ENCODE data around the gene RAI2.
"Not testable (repeated sequence)": the region's sequence is repeated elsewhere in the genome, so short reads cannot be mapped to it uniquely, and the experiment has no call there.

RAI2 gene

DNA sequence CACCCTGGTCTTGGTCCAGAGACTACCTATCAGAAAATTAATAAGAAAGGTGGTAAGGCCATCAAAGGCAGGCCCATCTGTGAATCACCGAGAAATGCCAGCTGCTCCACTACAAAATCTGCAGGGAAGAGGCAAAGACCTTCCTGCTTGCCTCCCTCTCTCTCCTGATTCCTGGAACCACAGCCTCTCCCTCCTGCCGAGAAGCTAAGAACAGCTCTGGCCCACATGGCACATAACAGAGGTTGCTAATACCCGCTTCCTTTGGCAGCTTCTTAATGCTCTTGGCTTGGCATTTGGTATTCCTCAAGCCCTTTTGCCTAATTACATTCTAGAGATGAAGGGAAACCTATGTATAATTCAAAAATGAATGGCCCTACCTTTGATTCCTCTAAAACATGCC lies 32.9 kb downstream of the RAI2 start:
- no peak for DNase-seq

DNA sequence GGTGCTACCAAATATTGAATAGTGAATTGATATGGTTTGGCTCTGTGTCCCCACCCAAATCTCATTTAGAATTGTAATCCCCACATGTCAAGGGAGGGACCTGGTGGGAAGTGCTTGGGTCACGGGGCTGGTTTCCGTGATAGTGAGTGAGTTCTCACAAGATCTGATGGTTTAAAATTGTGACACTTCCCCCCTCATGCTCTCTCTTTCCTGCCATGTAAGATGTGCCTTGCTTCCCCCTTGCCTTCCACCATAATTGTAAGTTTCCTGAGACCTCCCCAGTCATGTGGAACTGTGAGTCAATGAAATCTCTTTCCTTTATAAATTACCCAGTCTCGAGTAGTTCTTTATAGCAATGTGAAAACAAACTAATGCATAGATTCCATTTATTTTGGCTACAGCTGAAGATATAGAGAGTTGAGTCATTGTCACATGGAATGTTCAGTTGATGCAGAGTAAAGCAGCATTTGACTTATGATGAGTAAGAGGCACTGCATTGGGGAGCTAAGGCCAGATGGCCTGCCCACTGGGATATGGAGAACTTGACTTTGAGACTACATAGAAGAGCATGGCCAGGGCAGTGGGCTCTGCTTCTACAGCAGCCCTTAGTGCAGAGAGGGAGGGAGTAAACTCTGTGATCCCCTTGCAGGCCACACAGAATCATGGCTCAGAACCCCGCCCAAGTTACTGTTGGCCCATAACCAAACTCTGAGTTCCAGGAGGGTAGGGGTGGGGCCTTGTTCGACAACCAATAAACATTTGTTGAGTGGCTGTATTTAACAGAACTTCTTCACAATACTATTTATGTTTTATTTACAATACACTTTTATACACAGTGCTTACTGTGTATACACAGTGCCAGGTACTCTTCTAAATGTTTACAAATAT lies 34.2 kb downstream of the RAI2 start:
- no peak for DNase-seq

DNA sequence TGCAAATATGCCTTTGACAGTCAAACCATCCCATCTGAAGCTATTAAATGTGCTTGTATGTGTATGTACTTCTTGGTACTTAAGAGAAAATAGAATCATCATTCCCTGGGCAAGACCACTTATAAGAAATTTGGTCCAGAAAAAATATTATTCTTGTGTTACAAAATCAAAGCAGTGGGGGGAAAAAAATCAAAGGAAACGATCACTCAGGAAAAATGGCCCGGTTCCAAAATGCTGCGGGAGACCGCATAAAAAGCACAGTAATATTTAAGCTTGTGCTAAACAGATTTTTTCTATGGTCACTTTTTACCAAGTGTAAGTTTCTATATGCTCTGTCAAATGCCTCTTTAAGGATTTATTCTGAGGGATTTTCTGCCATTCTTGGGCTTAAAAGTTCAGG lies 36.1 kb downstream of the RAI2 start:
- DNase-seq: no peak

DNA sequence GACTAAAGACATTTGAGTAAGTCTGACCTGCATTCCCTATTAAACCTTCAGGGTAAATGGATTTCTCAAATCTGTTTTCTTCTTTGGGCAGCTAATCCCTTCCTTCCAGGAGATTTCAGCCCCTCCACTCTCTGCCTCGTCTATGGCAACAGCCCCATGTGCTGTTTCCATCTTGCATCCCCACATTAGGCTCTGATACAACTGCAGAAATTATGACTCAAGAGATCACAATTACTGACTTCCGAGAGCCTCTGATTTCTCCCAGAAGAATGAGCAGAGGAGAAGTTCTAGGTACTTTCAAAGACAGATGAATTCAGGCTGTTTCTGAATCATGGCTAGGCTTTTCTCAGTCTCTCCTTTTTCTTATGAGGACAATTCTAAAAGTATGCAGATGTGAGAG lies 38.7 kb downstream of the RAI2 start:
- no peak for DNase-seq

DNA sequence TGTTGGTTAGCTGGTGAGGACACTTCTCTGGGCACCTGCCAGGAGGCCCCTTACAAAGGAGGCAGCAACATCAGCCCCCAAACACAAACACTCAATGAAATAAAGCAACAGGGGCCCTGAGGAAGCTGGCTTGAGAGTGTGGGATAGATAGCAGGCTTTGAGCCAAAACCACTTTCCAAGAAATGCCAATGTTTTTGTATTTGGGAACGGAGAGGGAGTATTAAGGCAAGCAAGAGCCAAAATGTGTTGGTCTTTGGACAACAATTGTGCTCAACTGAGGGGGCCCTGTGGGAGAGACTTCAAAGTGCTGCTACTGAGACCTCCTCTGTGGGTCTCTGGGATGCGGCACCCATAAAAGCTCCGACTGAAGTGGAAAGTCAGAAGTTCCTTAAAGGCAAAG lies 41.0 kb downstream of the RAI2 start:
- DNase-seq: no peak

DNA sequence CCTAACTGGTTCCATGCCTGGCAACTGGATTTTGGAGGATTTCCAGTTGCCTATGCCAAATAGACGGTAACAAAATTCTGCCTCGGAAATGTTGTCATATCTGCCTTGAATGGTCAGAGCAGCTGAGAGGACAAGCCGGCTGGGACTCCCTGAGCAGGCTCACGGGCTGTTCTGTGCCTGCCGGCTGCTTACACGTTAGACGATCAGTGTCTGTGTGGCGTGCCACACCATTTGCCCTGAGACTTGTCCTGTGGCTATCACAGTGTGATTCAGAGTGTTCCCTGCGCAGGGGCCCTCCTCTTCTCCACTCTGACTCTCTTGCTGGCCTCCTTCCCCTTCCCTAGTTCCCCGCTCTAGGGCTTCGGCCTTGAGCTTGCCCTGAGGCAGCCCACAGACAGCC lies 42.4 kb downstream of the RAI2 start:
- no peak for DNase-seq

DNA sequence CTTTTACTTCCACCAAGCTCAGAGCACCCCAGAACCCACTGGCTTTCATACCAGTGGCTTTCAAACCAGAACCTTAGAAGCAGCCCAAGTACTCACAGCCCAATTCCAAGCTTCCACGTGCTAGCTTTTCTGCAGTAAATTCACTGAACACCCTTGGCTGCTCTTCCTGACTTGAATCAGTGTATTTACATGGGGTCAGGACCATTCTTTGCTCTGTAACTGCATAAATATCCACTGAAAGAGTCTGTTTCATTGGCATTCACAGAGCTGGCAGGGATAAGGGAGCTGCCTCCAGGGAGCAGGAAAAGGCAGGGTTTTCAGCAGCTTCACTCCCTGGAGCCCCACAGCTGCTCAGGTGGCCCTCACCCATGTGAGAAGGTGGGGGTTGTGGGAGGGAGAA lies 43.8 kb downstream of the RAI2 start:
- no peak for DNase-seq

DNA sequence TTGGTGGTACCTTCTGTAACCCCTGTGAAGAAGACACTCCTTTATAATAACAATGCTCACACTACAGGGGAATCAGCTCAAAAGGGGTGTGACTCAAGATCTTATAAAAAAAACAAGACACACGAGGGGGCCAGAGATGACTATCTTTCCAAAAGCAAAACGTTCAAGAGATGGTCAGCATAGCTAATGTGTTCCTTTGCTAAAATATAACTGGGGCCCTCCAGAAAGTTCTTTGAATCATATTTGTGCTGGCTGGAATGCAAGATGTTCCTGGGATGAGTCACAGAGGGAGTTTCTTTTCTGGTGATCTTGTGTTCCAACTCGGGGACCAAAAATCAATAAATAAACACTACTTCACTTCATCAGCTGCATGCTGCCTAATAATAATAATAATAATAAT lies 46.5 kb downstream of the RAI2 start:
- no peak for DNase-seq

DNA sequence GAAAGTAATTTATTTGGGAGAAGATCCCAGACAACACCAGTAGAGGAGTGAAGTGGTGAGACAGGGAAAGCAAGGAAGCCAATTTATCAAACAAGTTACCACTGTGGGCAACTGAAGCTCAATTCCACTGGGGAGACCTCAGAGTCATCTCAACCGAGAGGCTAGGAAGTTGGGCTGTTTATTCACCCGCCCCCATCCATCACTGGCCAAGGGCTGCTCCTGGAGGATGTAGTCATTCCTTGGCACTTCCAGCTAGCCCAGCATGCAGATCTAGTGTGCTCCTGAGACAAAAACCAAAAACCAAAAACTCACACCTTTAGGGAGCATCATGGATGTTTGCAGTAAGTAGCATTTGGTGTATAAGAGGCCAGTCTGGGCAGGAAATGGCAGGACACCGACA lies 47.0 kb downstream of the RAI2 start:
- DNase-seq: no peak

DNA sequence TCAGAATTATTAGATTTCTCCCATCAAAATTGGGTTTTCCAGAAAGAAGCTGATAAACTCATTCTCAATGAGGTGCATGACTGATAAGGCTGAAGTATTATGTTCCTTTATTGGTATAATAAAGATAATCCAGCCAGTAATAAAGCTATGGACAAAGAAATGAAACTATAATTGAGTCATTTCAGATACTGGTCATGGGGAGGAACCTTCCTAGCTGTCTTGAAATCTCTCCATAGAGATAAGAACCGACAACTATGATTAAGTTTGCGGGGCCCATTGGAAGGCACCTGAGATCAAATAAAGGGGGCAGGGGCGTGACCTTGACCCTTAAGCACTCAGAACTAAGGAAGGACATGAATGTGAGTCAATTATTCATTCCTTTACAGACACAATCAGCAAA lies 47.8 kb downstream of the RAI2 start:
- no peak for DNase-seq

DNA sequence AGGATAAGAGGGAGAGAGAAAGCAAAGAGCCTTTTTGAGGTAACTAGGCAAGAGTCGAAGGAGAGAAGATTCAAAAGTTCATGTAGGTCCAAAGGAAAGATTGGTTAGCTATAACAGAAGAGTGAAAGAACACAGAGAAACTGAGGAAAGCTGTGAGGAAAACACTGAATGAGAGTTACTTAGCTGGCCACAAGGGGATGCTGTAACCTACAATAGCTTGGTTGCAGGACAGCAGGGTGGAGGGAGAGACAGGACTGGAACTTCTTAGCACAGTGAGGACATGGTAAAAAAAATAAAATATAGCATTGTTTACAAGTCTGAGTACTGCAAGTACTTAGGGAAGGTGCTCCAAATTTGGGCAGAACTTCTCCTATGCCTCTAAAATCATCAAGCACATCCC lies 48.3 kb downstream of the RAI2 start:
- DNase-seq: no peak

DNA sequence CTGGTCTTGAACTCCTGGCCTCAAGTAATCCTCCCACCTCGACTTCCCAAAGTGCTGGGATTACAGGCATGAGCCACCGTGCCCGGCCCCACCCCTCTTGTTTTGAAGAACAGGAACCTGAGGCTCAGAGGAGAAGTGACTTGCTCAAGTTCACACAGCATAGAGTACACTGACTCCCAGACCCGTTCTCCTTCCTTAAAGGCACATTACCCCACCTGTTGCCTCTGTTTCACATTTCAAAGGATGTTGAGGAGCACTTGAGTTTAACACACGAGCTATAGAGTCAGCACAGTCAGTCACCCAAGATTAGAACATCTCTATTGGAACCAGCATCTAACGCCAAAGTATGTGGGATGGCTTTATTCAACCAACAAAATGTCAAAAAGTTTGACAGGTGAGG lies 51.1 kb downstream of the RAI2 start:
- no peak for DNase-seq

DNA sequence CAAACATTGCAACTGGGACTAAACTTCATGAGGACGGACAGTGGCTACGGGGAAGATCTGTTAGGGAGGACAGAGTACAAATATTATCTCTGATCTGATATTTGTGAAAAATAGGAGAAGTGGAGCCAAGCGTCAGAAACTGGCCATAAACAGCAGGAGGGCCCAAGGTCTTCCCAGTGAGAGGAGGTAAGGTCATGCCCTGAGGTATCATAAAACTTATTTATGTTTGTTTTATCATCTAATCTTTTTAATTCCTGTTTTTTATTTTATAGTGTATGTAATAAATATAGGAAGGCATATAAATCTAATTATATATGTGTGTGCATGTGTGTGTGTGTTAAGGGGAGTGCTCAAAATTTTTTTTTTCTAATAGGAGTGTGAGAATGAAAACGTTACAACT lies 51.8 kb downstream of the RAI2 start:
- DNase-seq: no peak

DNA sequence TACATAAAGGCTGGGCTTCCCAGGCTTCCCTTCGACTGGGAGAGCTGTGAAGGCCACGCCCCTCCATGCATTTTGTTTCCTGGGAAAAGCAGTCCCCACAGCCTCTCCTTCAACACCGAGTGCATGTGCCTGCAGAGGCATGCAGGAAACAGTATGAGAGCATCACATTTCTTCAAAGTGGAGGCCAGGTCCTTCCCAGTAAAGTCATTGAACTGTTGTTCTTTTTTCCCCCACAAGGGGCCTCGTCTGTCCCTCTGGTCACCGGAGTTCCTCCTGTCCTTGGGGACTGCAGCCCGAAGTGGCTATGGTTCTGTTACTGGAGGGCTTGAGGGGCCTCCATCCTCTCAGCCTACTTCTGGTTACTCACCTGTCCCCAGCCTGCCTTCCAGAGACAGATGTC lies 56.0 kb downstream of the RAI2 start:
- DNase-seq: no peak

DNA sequence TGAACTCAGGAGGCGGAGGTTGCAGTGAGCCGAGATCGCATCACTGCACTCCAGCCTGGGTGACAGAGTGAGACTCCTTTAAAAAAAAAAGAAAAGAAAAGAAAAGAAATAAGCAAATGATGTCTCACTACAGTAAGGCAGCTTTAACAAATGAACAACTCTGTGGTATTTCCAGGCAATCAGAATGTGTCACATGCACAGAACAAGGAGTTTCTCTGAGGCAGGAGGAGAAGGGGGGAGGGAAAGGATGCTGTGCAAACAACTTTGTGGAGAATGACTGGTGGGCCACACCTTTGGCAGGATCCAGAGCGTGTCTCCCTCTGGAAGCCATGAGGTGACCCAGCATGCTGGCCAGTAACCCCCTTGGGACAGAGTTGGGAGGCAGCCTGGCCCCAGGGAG lies 57.6 kb downstream of the RAI2 start:
- no peak for DNase-seq

DNA sequence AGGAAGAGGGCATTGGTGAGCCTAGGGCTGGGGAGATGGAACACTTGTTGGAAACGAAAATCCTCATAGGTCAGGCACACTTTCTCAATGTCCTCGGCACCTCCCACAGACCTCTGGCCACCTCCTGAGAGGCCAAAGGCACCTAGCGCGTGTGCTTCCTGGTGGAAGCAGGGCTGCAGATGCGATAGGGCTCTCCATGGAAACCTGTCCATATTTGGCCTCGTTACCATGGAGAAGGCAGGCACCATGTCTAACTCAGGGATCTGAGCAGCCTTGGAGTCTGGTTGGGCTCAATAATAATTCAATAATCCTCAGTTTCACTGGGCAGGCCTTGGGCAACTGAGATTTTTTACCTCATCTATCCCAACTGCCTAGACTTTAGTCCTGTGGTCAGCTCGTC lies 58.3 kb downstream of the RAI2 start:
- DNase-seq: no peak

DNA sequence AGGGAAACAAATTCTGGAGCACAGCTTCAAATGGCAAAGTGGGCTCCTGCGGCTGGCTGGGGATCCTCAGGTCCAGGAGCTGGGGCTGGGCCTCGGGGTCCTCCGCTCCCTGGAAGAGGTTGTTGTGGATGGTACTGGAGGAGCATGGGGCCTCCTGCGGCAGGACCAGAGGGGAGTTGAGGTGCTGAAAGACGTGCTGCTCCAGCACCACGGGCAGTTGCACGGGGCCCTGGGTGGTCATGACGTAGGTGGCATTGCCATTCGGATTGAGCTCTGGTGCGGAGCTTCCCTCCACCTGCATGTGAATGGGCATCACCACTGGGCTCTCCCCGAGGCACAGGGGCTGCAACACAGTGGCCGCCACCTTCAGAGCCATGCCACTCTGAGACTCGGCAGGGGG lies 59.7 kb downstream of the RAI2 start:
- no peak for DNase-seq

DNA sequence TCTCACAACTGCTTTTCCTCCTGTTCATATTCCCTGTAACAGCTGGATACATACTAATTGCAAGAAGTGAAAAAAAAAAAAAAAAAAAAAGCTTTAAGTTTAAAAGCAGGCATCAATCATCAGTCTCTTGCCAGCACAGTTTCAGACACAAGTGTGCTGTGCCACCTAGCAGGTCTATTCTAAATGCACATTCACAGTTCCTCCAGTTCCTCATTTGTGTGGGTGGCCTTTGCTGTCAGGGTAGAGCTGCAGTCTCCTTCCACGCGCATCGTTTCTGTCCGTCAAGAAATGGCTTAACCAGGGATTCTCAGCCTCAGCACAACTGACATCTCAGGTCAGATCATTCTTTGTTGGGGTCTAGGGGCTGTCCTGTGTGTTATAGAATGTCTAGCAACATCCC lies 62.2 kb downstream of the RAI2 start:
- DNase-seq: no peak

DNA sequence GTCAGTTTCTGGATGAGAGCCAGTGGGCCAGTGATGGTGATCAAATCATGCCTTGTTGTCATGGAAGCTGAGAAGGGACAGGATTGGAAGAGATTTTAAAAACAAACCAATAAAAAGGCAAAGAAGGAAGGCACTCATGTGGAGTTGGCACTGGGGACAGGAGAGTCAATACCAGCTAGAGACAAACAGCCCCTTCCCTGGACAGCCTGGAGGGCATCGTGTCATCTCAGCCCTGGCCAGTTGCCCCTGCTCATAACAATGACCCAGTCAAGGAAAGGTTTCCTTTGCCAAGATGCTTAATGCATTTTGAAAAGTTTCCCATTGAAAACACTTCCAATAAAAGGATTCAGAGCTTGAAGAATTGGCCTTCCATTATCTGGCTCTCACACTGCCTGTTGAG lies 68.3 kb downstream of the RAI2 start:
- DNase-seq: no peak

DNA sequence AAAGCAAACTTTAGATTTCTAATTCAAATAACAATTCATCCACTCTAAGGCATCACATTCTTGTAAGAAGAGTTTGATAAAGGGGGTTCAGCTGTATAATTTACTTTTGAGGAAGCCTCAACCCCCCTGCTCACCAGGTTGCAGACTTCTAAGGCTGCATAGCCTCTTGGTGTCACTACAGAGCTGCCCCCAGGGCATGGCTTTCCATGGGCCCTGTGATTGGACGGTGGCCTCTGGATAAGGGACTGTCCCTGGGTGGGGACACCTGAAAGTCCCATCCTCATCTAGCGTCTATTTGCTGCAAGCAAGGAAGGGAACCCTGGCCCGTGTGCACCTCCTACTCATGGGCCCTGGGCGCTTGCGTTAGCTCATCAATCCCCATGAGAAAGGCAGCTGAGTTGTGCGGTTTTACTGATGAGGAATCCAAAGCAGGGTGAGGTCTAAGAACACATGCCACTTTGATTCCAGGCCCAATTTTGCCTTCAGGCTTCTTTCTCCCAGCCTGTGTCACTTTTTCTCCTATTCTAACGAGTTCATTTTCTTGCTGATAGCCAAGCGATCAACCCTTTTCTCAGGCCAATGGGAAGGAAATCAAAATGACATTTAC lies 72.0 kb downstream of the RAI2 start:
- no peak for DNase-seq

DNA sequence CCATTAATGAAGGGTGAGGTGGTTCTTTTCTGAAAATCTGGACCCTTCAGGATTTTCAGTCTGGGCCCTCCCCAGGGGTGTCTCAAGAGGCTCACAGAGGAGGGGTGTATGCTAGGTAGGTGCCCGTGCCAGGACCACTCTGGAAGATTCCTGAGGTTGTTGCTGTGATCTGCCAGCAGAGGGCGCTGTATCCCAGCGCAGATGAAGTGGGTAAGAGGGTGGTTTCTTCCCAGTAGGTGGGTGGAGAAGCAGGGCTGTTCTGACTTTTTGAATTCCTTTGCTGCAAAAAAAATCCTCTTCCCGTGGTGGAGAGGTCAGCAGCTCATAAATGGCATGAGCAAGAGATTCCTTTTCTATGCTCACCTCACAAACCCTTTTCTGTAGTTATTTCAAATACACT lies 72.7 kb downstream of the RAI2 start:
- peak in 1 of 2 donors; percentile 0 for DNase-seq

DNA sequence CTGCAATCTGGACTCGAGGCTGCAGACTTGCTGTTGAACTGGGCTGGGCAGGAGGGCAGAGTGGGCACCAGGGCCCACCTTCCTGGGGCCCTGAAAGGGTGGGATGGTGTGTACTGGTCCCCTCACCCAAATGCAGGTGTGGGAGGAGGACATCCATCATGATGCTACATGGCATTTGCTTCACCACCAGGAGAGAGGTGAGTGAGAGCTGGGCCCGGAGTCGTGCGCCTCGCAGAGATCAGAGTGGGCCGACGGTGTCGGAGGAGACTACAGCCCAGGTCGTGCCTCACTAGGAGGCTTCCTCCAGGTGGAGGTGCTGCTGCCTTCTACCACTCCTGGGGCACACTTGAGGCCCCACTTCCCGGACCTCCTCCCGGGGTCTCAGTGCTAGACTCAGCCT lies 73.5 kb downstream of the RAI2 start:
- no peak for DNase-seq

DNA sequence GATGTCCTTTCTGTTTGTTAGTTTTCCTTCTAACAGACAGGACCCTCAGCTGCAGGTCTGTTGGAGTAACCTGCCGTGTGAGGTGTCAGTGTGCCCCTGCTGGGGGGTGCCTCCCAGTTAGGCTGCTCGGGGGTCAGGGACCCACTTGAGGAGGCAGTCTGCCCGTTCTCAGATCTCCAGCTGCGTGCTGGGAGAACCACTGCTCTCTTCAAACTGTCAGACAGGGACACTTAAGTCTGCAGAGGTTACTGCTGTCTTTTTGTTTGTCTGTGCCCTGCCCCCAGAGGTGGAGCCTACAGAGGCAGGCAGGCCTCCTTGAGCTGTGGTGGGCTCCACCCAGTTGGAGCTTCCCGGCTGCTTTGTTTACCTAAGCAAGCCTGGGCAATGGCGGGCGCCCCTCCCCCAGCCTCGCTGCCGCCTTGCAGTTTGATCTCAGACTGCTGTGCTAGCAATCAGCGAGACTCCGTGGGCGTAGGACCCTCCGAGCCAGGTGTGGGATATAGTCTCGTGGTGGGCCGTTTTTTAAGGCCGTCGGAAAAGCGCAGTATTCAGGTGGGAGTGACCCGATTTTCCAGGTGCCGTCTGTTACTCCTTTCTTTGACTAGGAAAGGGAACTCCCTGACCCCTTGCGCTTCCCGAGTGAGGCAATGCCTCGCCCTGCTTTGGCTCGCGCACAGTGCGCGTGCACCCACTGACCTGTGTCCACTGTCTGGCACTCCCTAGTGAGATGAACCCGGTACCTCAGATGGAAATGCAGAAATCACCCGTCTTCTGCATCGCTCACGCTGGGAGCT lies 74.3 kb downstream of the RAI2 start:
- DNase-seq: not testable (repeated sequence)

DNA sequence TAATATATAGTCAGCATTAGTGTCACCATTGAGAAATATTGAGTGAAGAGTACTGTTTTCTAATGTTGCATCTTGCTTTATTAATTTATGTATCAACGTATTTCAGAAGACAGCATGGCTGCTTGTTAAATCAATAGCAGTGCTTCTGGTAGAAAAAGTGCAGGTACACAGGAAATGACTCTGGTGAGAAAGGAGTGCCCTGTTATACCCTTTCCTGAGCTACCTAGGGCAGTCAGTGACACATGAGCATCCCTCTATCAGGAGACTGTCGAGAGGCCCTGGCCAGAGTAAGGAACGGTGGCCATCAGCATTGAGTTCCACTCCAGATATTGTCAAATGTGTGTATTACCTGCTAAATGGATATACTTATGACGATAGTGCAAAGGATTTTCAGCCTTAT lies 81.7 kb downstream of the RAI2 start:
- DNase-seq: no peak

Measured in bone marrow (tissue), 2 donors.